Measurements from ENCODE around the gene COL4A6. TPM values are rescaled to one million over a fixed set of nuclear protein-coding genes. Genes with fewer than 3 reads are reported as not detected.

The COL4A6 gene
- total and polyA plus RNA-seq, 10 of the 15 experiments (the other 5 are each of a cell fraction or from before 2014, with no cell fraction given) = 0.02 to 0.56 (median 0.05) TPM; not detected in 3

GRCh38 chrX:108250654-108251579 is 187.3 kb downstream of the COL4A6 start:
- Histone ChIP-seq H3K36me3 (ENCODE audit: control insufficient read depth in 2 of 2, insufficient read depth in 2 of 2, low read length in 1 of 2) (no peaks in the 10 kb centered on the region), H4K20me1 (ENCODE audit: control insufficient read depth, insufficient read depth) (no peaks in the 10 kb centered on the region), H3K9me3 (replicated peaks; ENCODE audit: control insufficient read depth, insufficient read depth, low read length) (no peaks in the 10 kb centered on the region), H3K27me3 (replicated peaks in 1 of 2; ENCODE audit: control insufficient read depth in 2 of 2, insufficient read depth in 2 of 2, low read length in 1 of 2) (no peaks in the 10 kb centered on the region), H2AFZ (ENCODE audit: control insufficient read depth, low read depth, low read length) (no peak overlapping the region), H3K4me2 (ENCODE audit: control insufficient read depth, insufficient read depth) (no peak overlapping the region), H3K27ac (ENCODE audit: control insufficient read depth, insufficient read depth) (no peak overlapping the region), H3K9ac (ENCODE audit: control insufficient read depth, insufficient read depth, low read length) (no peak overlapping the region), H3K79me2 (ENCODE audit: control insufficient read depth, insufficient read depth, low read length) (no peaks in the 10 kb centered on the region), H3K4me1 (ENCODE audit: control insufficient read depth, insufficient read depth, low read length) (no peaks in the 10 kb centered on the region), H3K4me3 (no peak overlapping the region)
- TF ChIP-seq ESRRA (IDR thresholded peaks at IDR 0.05; ENCODE audit: low read length) (no peak), SMAD1 (IDR thresholded peaks at IDR 0.05; ENCODE audit: low read depth, partially characterized antibody) (no peak), ATF3 (IDR thresholded peaks at IDR 0.05; ENCODE audit: borderline replicate concordance, extremely low read depth, low read depth, low read length) (no peak), MXI1 (IDR thresholded peaks at IDR 0.05; ENCODE audit: low read depth, low read length) (no peak), ETV6 (conservative IDR thresholded peaks at IDR 0.05 in 1 of 2, IDR thresholded peaks at IDR 0.05 in 1 of 2; ENCODE audit: borderline replicate concordance in 1 of 2, low read depth in 1 of 2) (no peak), JUND (IDR thresholded peaks at IDR 0.05; ENCODE audit: low read depth, low read length) (no peak), NFYA (IDR thresholded peaks at IDR 0.05; ENCODE audit: borderline replicate concordance, low read depth, low read length) (no peak), ZNF384 (IDR thresholded peaks at IDR 0.05; ENCODE audit: borderline replicate concordance, low read depth, low read length) (no peak), RCOR1 (conservative IDR thresholded peaks at IDR 0.05; ENCODE audit: low read depth, low read length) (no peak), TCF7 (IDR thresholded peaks at IDR 0.05; ENCODE audit: borderline replicate concordance) (no peak), BMI1 (IDR thresholded peaks at IDR 0.05; ENCODE audit: borderline replicate concordance) (no peak), EED (IDR thresholded peaks at IDR 0.05; ENCODE audit: low read depth) (no peak), ATF2 (IDR thresholded peaks at IDR 0.05; ENCODE audit: low read length) (no peak), PAX5 (IDR thresholded peaks at IDR 0.05; ENCODE audit: borderline replicate concordance, low read depth, low read length) (no peak), SREBF2 (IDR thresholded peaks at IDR 0.05; ENCODE audit: low read length) (no peak), BRCA1 (IDR thresholded peaks at IDR 0.05; ENCODE audit: low read depth, low read length) (no peak), ZZZ3 (IDR thresholded peaks at IDR 0.05; ENCODE audit: control insufficient read depth, insufficient read length, low read depth) (no peak)
- POLR2A ChIA-PET = no interaction called here
- intact Hi-C loops (cut with micrococcal nuclease; ENCODE audit: unreplicated experiment) = no loop called here
- no peak for ATAC-seq
- no TSS peak for BruUV-seq (replicated peaks)
- DNase-seq (ENCODE audit: low read depth, low spot score) = no peak
- SMC1A ChIA-PET (ENCODE audit: uncharacterized antibody, unreplicated experiment) = no interaction called here
- CTCF ChIA-PET = interaction anchor here (0.5 kb wide), 2 partner anchors 44 to 716 kb away, joined by 3 read pairs; no protein-coding TSS in a partner anchor
- WGBS (ENCODE audit: insufficient coverage, insufficient replicate concordance, low lambda C conversion rate, missing lambda C conversion rate) = 32% methylated on average over 5 of the region's 5 CpGs
- in situ Hi-C loops (cut with MboI) = no loop called here
- FAIRE-seq = no peak
- RAD21 ChIA-PET (ENCODE audit: unreplicated experiment) = no interaction called here
